CD1c-positive myeloid dendritic cell (primary cell): Measurements from ENCODE around the gene VN1R5.
"Not testable (repeated sequence)": the region's sequence is repeated elsewhere in the genome, so short reads cannot be mapped to it uniquely, and the experiment has no call there.

Source experiments
- DNase-seq: peaks from one replicate; pipeline ENCODE4 v3.0.0-alpha.2; 2016; ENCODE audit errors: extremely low spot score

VN1R5 gene

DNA sequence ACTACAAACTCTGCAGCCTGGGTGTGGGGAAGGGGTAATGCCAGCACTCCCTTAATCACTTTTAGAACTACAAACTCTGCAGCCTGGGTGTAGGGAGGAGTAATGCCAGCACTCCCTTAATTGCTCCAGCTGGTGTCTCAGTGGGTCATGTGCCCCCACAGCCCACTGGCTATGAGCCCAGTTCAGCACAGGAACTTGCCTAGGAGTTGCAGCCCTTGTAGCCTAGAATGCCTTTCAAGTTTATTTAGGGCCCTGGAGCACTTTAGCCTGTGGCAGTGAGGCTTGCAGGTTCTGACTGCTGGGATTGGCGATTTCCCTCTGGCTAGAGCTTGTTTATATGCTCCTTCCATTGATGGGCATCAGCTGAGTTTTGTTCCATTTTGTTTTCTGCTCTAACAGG lies 17.1 kb downstream of the VN1R5 start:
- DNase-seq, result no peak

- DNase-seq, result no peak
Measured at GRCh38 chr1:247274605-247275256, 18.9 kb downstream of the VN1R5 start.

DNA sequence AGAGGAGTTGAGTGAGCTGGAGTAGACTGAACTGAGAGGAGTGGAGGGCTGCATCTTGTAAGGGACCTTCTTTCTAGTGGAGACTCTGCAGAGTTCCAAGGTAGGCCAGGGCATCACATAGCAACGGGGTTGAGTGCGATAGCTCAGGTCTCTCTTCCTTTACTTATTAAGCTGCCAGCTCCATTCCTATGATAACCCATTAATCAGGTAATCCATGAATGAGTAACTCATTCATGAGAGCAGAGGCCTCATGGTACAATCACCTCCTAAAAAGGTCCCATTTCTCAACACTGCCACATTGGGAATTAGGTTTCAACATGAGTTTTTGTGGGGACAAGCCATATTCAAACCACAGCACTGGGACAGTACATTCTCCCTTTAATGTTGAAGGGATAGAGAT lies 21.3 kb downstream of the VN1R5 start:
- no peak for DNase-seq

DNA sequence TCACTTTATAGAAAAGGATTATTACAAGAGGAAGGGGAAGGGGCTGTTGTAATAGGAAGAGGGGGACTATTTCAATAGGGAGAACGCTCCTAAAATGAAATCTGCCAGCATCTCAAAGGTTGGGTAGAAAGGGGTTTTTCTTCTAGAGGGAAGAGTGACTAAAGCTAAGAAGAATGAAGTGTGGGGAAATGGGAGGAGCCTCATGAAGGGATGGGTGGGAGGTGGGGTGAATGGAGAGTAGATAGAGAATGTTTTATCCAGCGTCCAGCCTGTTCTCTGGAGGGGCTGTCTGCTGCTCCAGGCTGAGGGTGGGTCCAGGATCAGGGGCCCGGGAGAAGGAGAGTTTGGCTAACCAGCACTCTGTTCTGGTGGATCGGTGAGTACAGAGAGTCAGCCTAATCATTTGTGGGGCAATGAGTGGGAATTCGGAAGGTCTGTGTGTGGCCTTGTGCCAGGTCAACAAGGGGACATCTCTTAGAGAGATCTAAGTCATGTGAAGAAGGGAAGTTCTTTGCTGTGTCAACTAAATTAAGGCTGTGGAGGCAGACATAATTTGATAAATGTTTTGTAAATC lies 25.2 kb downstream of the VN1R5 start:
- no peak for DNase-seq

- DNase-seq, result no peak
Measured at GRCh38 chr1:247286134-247286670, 30.3 kb downstream of the VN1R5 start.

DNA sequence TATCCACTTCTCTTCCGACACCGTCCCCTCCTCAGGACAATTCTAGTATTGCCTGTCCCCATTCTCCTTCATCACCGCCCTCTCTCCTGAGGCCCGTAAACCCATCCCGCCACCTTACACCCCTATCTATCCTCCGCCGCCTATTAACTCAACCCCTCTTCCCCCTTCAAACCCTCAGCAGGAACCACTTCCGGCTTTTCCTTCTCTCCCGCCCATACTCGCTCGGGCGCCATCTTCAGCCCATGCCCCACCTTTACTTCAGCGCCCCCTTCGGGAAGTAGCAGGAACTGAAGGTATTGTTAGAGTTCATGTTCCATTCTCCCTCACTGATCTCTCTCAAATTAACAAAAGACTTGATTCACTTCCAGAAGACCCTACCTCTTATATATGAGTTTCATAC lies 31.6 kb downstream of the VN1R5 start:
- DNase-seq, result no peak

DNA sequence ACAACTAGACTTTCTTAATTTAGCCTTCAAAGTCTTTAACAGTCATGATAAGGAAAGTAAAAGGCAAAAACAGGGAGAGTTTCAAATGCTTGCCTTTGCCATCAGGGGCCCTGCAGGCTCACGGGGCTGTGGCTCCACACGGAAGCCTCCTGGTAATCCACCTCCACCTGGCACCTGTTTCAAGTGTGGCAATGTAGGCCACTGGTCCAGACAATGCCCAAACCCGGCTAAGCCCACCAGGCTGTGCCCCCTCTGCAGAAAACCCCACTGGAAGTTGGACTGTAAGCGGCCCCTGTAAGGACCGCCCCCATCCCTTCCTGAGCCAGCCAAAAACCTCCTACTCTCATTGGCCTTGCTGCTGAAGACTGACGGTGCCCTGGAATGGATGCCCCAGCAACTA lies 32.5 kb downstream of the VN1R5 start:
- no peak for DNase-seq

DNA sequence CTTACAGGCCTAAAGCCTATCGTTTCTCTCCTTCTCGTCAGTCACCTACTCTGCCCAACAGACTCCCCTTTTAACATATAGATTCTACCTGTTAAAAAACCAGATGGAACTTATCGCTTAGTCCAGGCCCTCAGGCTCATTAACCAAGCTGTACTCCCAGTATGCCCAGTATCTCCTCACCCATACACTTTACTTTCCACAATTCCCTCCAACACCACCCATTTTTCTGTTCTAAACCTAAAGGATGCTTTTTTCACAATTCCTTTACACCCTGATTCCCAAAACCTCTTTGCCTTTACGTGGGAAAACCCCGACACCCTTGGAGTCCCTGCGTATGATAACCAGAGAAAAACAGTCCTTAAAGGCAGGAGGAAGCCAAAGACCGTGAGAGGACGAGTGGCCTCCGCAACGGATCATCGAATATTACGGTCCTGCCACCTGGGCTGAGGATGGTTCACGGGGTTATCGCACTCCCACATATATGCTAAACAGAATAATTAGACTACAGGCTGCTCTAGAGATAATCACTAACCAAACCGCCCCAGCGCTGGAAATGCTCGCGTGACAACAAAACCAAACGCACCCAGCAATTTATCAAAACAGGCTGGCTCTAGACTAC lies 33.5 kb downstream of the VN1R5 start:
- DNase-seq, result not testable (repeated sequence)

DNA sequence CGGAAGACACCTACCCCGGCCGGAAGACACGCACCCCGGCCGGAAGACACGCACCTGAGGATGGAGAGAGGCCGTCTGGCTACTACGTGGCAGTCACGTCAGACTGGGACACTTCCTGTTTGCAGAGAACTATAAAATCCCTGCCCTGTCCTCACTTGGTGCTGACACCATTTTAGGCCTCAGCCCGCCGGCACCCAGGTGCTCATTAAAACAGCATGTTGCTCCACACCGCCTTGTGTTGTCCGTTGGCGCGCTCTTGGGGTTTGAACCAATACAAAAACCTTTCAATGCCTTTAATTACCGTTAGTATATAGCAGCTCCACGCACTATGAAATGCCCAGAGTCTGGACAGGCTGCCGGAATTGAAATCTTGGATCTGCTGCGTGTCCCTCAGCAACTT lies 34.7 kb downstream of the VN1R5 start:
- no peak for DNase-seq

GRCh38 chr1:247291161-247291560 lies 35.3 kb downstream of the VN1R5 start:
- DNase-seq, result no peak

GRCh38 chr1:247291833-247292561 lies 36.1 kb downstream of the VN1R5 start:
- no peak for DNase-seq

- no peak for DNase-seq
Measured at GRCh38 chr1:247293047-247293446, 37.2 kb downstream of the VN1R5 start.

GRCh38 chr1:247294282-247294681 lies 38.4 kb downstream of the VN1R5 start:
- no peak for DNase-seq

DNA sequence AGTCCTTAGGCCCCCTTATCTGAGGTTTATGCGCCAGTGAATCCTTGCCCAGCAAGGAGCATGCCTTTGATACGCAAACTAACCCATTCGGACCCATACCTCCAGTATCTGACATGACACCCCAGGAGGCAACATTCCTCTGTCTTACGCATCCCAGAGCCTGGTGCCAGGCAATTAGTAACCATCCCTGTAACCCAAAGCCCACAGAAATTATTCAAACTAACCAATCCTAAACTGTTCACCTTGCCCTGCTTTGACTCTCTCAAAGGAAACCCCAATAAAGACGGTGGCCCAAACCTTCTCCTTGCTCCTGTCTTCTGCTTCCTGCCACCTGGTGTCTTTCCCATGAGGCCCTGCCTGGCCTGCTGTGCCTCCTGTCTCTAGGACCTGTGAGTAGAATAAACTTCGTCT lies 39.4 kb downstream of the VN1R5 start:
- DNase-seq, result no peak

DNA sequence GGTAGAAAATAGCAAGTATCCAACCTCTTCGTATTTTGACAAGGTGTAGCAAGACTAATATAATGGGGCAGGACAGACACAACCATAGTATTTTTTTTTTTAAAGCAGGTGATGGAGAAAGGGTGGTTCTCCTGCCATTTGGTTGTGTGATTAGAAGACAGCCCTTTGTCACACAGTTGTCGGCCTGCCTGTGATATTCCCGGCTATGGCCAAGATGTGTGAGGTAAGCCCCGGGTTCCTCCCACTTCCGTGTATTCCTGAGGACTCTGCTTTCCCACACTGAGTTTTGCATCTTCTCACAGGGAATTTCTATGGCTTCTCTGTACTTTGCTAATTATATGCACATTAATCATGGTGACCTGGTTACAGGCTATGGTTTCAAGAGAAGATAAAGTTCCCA lies 39.9 kb downstream of the VN1R5 start:
- DNase-seq, result no peak

DNA sequence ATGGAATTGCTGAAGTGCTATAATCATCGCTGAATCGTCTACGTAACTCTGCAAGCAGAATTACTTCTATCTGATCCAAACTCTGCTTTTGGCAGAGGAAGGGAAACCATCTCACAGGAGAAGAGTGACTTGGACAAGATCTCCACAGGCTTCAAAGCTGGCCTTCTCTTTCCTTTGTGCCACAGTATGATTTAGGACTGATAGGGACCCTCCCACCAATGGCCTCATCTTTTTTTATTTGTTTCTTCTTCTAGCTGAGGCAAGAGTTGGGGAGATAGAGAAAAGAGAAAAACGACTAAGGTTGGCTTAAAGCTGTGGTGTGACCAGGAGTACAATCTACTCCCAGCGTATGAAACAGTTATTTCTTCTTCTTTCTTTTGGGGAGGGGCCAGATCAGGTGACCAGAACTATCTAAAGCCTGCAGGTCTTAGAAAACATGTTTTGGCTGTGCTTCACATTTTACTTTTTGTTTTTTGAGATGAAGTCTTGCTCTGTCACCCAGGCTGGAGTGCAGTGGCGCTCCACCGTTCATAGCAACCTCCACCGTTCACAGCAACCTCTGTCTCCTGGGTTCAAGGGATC lies 40.8 kb downstream of the VN1R5 start:
- no peak for DNase-seq

GRCh38 chr1:247297263-247298123 lies 41.6 kb downstream of the VN1R5 start:
- no peak for DNase-seq

DNA sequence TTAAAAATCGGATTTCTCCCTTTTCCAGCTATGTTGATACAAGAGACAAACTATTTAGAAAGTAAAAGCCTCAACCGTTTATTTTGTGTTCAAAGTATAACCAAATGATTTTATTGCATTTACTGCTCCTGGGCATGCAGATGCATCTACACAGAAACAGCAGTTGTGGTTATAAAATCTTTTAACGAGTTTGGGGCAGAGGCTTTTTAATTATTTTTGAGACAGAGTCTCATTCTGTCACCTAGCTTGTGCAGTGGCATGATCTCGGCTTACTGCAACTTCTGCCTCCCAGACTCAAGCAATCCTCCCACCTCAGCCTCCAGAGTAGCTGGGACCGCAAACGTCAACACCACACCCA lies 42.2 kb downstream of the VN1R5 start:
- no peak for DNase-seq

DNA sequence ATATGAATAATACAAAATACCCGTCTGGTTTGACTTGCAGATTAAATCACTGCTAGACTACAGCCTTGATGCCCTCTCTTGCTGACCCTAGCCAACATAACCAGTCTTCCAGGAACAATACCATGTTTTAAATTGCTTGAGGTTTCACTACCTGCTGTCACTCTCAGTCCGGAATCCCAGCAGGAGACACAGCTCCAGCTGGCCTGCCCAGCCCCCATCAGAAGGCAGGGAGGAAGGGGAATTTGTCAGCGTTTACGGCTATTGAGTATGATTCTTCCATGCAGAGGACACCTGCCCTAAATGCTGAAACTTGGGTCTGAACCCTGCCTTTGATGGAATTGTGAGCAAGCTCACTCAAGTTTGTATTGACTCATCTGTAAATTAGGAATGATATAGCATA lies 42.8 kb downstream of the VN1R5 start:
- DNase-seq, result no peak

GRCh38 chr1:247299723-247300381 lies 44.0 kb downstream of the VN1R5 start:
- DNase-seq, result no peak
